WERI-Rb-1 (cell line): ENCODE data around the gene C11orf68.

Experiments used
- DNase-seq: peaks from one replicate; pipeline ENCODE4 v3.0.0-alpha.2; 2020
- H3K27ac ChIP-seq: fragments of 250-450 bp; sonication (Bioruptor Pico); 2 replicates; pipeline ENCODE4 v1.5.1; 2020; ENCODE audit warnings: mild to moderate bottlenecking, moderate library complexity
- H3K27me3 ChIP-seq: fragments of 250-450 bp; sonication (Bioruptor Pico); 2 replicates; pipeline ENCODE4 v1.5.1; 2021; ENCODE audit warnings: mild to moderate bottlenecking, low read depth, moderate library complexity; ENCODE audit not compliant: insufficient read depth, severe bottlenecking
- H3K36me3 ChIP-seq: fragments of 250-450 bp; sonication (Bioruptor Pico); 2 replicates; pipeline ENCODE4 v1.5.1; 2020; ENCODE audit warnings: mild to moderate bottlenecking, moderate library complexity
- H3K4me3 ChIP-seq: 2 replicates; pipeline ENCODE4 v1.5.1; 2011; ENCODE audit warnings: low read depth, mild to moderate bottlenecking, control low read depth, low read length
- H3K9me3 ChIP-seq: fragments of 250-450 bp; sonication (Bioruptor Pico); 2 replicates; pipeline ENCODE4 v1.5.1; 2021; ENCODE audit warnings: mild to moderate bottlenecking, moderate library complexity; ENCODE audit not compliant: severe bottlenecking
- CTCF ChIP-seq: IDR thresholded peaks from 2 replicates; pipeline ENCODE4 v1.5.1; 2011; ENCODE audit warnings: low read depth, mild to moderate bottlenecking, control low read depth, inconsistent platforms, low read length

C11orf68 gene

DNA sequence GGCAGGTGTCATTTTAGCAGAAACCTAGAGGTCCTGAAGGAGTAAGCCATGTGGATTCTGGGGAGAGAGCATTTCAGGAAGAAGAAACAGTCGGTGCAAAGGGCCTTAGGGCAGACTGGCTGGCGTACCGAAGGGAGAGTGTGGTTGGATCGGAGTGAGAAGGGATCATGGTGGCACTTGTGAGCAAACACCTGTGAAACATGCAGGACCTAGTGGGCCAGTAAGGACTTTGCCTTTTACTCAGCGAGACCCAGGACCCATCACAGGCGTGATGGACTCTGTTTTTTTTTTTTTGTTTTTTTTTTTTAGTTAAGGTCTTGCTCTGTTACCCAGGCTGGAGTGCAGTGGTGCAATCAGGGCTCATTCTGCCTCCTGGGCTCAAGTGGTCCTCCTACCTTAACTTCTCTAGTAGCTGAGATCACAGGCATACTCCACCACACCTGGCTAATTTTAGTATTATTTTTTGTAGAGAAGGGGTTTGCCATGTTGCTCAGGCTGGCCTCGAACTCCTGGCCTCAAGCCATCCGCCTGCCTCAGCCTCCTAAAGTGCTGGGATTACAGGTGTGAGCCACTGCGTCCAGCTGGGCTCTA, 23.0 kb upstream of the C11orf68 start:
- Histone ChIP-seq H3K27ac (no peak overlapping the region), H3K27me3 (no peaks in the 10 kb centered on the region)

GRCh38 chr11:65937766-65938165, 18.9 kb upstream of the C11orf68 start:
- Histone ChIP-seq H3K4me3 (no peak overlapping the region), H3K9me3 (no peaks in the 10 kb centered on the region), H3K36me3 (no peaks in the 10 kb centered on the region), H3K27ac (no peak overlapping the region), H3K27me3 (no peaks in the 10 kb centered on the region)
- TF ChIP-seq CTCF = no peak
- no peak for DNase-seq

More for the DNA sequence above, 23.0 kb upstream of the C11orf68 start:
- Histone ChIP-seq H3K9me3 (no peaks in the 10 kb centered on the region), H3K36me3 (no peaks in the 10 kb centered on the region), H3K4me3 (no peak overlapping the region)
- TF ChIP-seq CTCF = no peak
- DNase-seq = no peak

DNA sequence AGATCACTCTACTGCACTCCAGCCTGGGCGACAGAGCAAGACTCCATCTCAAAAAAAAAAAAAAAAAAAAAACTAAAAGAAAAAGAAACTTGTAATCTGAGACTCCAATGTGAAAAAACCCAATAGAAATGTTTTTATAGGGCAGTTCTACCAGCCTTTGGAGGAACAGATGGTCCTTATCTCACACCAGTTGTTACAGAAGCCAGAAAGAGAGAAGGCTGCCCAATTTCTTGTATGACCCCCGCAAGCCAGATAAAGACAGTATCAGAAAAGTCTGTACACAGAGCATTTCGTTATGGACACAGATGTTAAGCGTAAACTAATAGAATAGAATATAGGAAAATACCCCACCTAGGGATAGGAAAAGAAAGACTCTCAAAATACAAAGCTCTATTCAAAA, 15.2 kb upstream of the C11orf68 start:
- Histone ChIP-seq H3K27me3 (no peaks in the 10 kb centered on the region), H3K9me3 (no peaks in the 10 kb centered on the region), H3K27ac (no peak overlapping the region), H3K36me3 (no peaks in the 10 kb centered on the region), H3K4me3 (no peak overlapping the region)
- no peak for TF ChIP-seq CTCF
- no peak for DNase-seq

GRCh38 chr11:65932558-65932919, 13.7 kb upstream of the C11orf68 start:
- Histone ChIP-seq H3K36me3 (no peaks in the 10 kb centered on the region), H3K27me3 (no peaks in the 10 kb centered on the region), H3K9me3 (no peaks in the 10 kb centered on the region), H3K27ac (no peak overlapping the region), H3K4me3 (no peak overlapping the region)
- DNase-seq = peak; percentile 31
- TF ChIP-seq CTCF = no peak

GRCh38 chr11:65931773-65932557, 13.1 kb upstream of the C11orf68 start:
- no peak overlapping the region for H3K4me3 ChIP-seq
- H3K27me3 ChIP-seq = no peaks in the 10 kb centered on the region
- H3K9me3 ChIP-seq = no peaks in the 10 kb centered on the region
- no peak for DNase-seq
- H3K27ac ChIP-seq = no peak overlapping the region
- H3K36me3 ChIP-seq = no peaks in the 10 kb centered on the region
- TF ChIP-seq CTCF = peak; percentile 11; the same call in 1 of the 2 replicates
